HG03354 (cell line): ENCODE data around the gene TRAF7.

ENCODE experiments used
- ATAC-seq: cut with Tn5 transposase; IDR thresholded peaks from one replicate; pipeline ENCODE4 v1.9.1; 2021; ENCODE audit warnings: mild to moderate bottlenecking; ENCODE audit not compliant: unreplicated experiment, poor library complexity, severe bottlenecking

The TRAF7 gene

GRCh38 chr16:2160915-2161551, 5.5 kb downstream of the TRAF7 start:
- no peak for ATAC-seq

DNA sequence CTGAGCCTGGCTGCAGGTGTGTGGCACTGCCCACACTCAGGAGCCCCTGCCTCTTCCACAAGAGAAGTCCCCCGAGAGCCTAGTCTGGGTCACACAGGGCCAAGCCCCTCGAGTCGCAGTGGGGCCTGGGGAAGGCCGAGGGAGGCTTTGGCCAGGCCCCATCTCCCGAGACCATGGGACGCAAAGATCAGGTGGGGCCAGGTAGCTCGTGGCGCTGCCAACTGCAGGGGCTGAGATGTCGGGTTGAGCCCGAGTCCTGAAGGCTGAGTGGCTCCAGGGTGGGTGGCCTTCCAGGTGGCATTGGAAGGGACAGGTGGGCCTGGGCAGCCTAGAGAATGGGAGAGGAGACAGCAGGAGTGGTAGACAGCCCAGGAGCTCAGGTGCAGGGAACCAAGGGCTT, 6.3 kb downstream of the TRAF7 start:
- ATAC-seq: no peak

DNA sequence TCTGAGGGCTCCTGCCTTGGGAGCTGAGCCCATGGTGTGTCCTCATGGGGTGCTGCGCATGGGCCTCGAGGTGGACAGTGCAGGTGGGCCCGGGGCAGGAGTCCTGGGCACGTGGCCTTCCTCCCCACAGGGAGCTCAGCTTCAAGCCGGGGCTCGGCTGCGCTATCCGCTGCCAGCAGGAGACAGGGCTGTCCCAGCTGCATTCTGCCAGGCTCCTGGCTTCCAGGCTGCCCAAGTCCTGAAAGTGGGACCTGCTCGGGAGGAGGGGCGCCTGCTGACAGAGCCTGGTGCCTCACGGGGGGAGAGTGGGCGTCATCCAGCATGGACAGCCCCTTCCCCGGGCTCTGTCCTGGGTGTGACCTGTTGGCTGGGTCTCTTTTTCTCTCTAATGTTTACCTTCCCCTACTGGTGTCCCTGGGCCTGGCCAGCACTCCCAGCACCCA, 7.1 kb downstream of the TRAF7 start:
- no peak for ATAC-seq

GRCh38 chr16:2163211-2163881, 7.8 kb downstream of the TRAF7 start:
- no peak for ATAC-seq

GRCh38 chr16:2165861-2166260, 10.3 kb downstream of the TRAF7 start:
- ATAC-seq: no peak

DNA sequence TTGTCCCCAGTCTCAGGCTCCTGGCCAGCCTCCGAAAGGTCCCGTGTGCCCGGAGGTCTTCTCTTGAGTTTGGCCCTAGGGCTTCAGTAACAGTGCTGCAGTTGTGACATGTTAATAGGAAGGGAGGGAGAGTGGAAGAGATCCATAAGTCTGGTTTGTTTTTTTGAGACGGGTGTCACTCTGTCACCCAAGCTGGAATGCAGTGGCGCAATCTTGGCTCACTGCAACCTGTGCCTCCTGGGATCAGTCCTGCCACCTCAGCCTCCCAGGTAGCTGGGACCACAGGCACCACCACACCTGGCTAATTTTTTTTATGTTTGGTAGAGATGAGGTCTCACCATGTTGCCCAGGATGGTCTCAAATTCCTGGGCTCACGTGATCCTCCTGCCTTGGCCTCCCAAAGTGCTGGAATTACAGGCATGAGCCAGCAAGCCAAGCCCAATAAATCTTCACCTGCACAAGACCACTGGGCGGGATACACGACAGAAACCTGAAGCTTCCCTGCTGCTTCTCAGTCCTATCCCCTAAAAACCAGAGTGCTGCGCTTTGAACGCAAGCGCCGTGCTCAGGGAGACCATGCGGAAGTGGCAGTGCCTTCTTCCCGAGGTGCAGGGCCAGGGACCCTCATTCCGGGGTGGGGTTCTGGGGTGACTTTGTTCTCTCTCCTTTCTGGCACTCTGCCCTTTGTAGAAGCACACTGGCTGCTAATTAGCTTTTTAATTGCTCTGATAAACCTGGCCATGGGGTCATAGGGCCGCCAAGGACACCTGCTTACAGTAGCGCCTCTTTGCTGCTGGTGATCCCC, 10.9 kb downstream of the TRAF7 start:
- no peak for ATAC-seq

GRCh38 chr16:2167068-2167638, 11.6 kb downstream of the TRAF7 start:
- ATAC-seq: no peak

DNA sequence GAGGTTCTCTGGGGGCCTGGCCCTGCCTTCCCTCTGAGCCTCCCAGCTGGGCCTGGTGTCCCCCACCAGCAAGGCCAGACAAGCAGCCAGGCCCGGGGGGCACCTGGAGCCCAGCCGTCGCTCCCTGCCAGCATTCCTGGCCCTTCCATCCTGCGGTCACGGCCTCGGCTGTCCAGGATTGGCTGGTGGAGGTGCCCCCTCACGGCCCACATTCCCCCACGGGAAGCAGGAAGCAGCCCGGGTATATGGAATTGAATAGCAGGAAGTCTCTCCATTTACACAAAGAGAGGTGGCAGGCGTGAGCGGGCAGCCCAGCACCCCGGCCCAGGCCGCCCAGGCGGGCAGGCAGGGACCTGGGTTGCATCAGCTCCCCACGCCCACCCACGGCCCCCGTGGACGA, 14.5 kb downstream of the TRAF7 start:
- ATAC-seq: no peak

- no peak for ATAC-seq
These were observed 15.2 kb downstream of the TRAF7 start for GRCh38 chr16:2170587-2171435.

- no peak for ATAC-seq
These were observed 16.1 kb downstream of the TRAF7 start for GRCh38 chr16:2171601-2172178.

- ATAC-seq: no peak
These were observed 17.2 kb downstream of the TRAF7 start for GRCh38 chr16:2172688-2173335.

DNA sequence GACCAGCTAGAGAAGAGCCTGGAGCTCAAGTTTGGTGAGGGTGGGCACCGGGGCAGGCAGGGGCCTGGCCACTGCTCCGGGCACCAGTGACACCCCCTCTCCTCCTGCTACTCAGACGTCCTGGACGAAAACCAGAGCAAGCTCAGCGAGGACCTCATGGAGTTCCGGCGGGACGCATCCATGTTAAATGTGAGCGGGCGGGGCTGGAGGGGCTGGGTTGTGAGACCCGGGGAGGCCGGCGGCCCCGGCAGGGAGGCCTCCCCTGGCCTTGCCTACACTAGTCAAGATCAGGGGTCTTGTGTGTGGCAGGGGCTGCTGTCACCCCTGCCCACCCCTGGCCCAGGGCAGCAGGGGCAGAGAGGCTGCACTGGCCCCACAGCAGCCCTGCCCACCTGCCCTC, 17.8 kb downstream of the TRAF7 start:
- ATAC-seq: no peak

GRCh38 chr16:2173916-2174315, 18.3 kb downstream of the TRAF7 start:
- ATAC-seq: no peak

GRCh38 chr16:2174396-2175131, 19.0 kb downstream of the TRAF7 start:
- no peak for ATAC-seq

DNA sequence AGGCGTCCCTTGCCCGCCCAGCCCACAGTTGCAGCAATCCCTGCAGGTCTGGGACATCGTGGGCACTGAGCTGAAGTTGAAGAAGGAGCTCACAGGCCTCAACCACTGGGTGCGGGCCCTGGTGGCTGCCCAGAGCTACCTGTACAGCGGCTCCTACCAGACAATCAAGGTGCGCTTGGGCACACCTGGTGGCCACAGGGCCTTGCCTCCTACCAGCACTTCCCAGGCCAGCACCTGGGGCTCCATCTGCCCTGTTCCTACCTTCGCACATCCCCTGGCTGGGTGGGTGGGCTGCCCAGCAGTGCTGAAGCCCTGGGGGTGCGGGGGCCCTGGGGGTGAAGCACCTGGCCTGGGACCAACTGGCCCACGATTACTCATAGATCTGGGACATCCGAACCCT, 19.9 kb downstream of the TRAF7 start:
- ATAC-seq: no peak

- no peak for ATAC-seq
These were observed 20.5 kb downstream of the TRAF7 start for GRCh38 chr16:2176047-2176446.

DNA sequence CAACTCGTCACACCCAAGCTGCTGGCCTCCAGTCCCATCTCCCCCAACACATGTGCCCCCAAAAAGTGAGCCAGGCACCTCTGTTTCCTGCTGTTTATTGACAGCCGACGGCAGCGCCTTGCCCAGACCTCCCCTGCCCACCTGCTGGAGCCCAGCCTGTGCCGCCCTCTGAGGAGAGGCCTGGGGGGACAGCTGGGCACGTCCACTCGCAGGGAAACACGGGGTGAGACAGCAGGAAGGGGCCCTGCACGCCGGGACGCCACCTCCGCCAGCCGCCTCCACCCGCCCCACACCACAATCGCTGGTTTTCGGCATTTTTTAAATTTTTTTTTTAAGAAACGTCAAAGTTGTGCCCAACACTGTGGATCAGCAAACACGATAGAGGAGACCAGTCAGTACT, 21.5 kb downstream of the TRAF7 start:
- ATAC-seq: no peak

DNA sequence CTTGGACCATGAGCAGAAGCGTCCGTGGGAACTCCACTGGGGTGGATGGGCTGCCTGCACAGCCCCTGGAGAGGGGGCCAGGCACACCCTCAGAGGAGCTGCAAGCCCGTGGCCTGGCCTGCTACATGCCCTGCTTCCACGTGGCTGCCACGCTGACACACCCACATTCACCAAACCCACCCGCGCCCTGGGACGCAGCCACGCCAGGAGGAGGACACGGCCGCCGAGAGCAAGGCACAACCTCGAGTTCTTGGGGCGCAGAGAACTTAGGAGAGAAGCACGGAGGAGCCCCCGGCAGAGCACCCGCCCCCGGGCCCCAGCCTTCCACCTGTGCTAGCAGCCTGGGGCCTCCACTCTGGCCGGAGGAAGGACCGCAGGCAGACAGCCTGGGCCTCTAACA, 22.0 kb downstream of the TRAF7 start:
- no peak for ATAC-seq
